HEK293T (cell line): ENCODE measurements around the gene CTSA.

Experiments
- CTCF ChIA-PET: fragments of 350-600 bp; formaldehyde crosslinking; extraction: SDS; loops from one replicate; lab custom pipeline; 2021; ENCODE audit warnings: antibody characterized with exemption, inconsistent platforms; lab: Yijun Ruan, JAX
- POLR2A ChIA-PET: fragments of 350-600 bp; formaldehyde crosslinking; extraction: SDS; loops from one replicate; lab custom pipeline; 2020; ENCODE audit warnings: antibody characterized with exemption, inconsistent platforms; lab: Yijun Ruan, JAX
- DNase-seq: peaks from one replicate; pipeline ENCODE4 v3.0.0; 2012; ENCODE audit warnings: mixed read lengths; ENCODE audit errors: extremely low spot score
- ARNT ChIP-seq: fragments of 450-650 bp; IDR thresholded peaks from 2 replicates; pipeline ENCODE4 v1.6.1; 2017; ENCODE audit warnings: mild to moderate bottlenecking
- BHLHE40 ChIP-seq: fragments of 450-650 bp; IDR thresholded peaks from 2 replicates; pipeline ENCODE4 v1.6.1; 2016; ENCODE audit warnings: mild to moderate bottlenecking, moderate library complexity, borderline replicate concordance
- CTBP1 ChIP-seq: fragments of 450-650 bp; IDR thresholded peaks from 2 replicates; pipeline ENCODE4 v1.6.1; 2016; ENCODE audit warnings: borderline replicate concordance
- ELF4 ChIP-seq: fragments of 450-650 bp; IDR thresholded peaks from 2 replicates; pipeline ENCODE4 v1.6.1; 2017; ENCODE audit warnings: antibody characterized with exemption
- FOXA1 ChIP-seq: fragments of 450-650 bp; IDR thresholded peaks from 2 replicates; pipeline ENCODE4 v1.6.1; 2016; ENCODE audit warnings: mild to moderate bottlenecking
- FOXK2 ChIP-seq: fragments of 450-650 bp; IDR thresholded peaks from 2 replicates; pipeline ENCODE4 v1.6.1; 2016; ENCODE audit warnings: mild to moderate bottlenecking
- FOXM1 ChIP-seq: fragments of 450-650 bp; IDR thresholded peaks from 2 replicates; pipeline ENCODE4 v1.6.1; 2017; ENCODE audit warnings: mild to moderate bottlenecking, borderline replicate concordance
- HDGF ChIP-seq: fragments of 450-650 bp; IDR thresholded peaks from 2 replicates; pipeline ENCODE4 v1.6.1; 2017; ENCODE audit warnings: antibody characterized with exemption, borderline replicate concordance
- L3MBTL2 ChIP-seq: fragments of 450-650 bp; conservative IDR thresholded peaks from 2 replicates; pipeline ENCODE4 v1.6.1; 2016; ENCODE audit warnings: mild to moderate bottlenecking
- LEF1 ChIP-seq: fragments of 450-650 bp; IDR thresholded peaks from 2 replicates; pipeline ENCODE4 v1.6.1; 2017; ENCODE audit warnings: mild to moderate bottlenecking, borderline replicate concordance
- NFRKB ChIP-seq: fragments of 450-650 bp; IDR thresholded peaks from 2 replicates; pipeline ENCODE4 v1.6.1; 2016; ENCODE audit warnings: mild to moderate bottlenecking, moderate library complexity
- PKNOX1 ChIP-seq: fragments of 450-650 bp; IDR thresholded peaks from 2 replicates; pipeline ENCODE4 v1.6.1; 2016
- SP1 ChIP-seq: fragments of 450-650 bp; IDR thresholded peaks from 2 replicates; pipeline ENCODE4 v1.6.1; 2017
- SUZ12 ChIP-seq: fragments of 450-650 bp; IDR thresholded peaks from 2 replicates; pipeline ENCODE4 v1.6.1; 2016; ENCODE audit warnings: mild to moderate bottlenecking
- TARDBP ChIP-seq: fragments of 450-650 bp; IDR thresholded peaks from 2 replicates; pipeline ENCODE4 v1.6.1; 2016
- ZNF384 ChIP-seq: fragments of 450-650 bp; IDR thresholded peaks from 2 replicates; pipeline ENCODE4 v1.6.1; 2016

The CTSA gene

GRCh38 chr20:45890985-45891983 lies at the start of gene CTSA, which contains the start of gene NEURL2:
Gene CTSA (plus strand): TSS chr20:45891335. CDS start chr20:45891569, 234 bp downstream.
Gene NEURL2 (minus strand): TSS chr20:45891208. CDS start chr20:45890991, 217 bp downstream.
- DNase-seq = peak; percentile 89
- TF ChIP-seq L3MBTL2 (peak; percentile 92), PKNOX1 (no peak), BHLHE40 (no peak), FOXA1 (no peak), NFRKB (0 out of 2 replicates have a peak, but pooled peaks have one; percentile 15), ELF4 (peak; percentile 63), ARNT (0 out of 2 replicates have a peak, but pooled peaks have one; percentile 33), FOXM1 (peak; percentile 79; the same call in 1 of the 2 replicates), TARDBP (no peak)
- POLR2A ChIA-PET = interaction anchor here (0.6 to 5.6 kb wide), 5 partner anchors 9 to 58 kb away, joined by 3 to 30 read pairs (median 4); partner anchors contain the start of genes SNX21 and ZSWIM1
- CTCF ChIA-PET = no interaction called here

GRCh38 chr20:45841407-45842129 lies 49.6 kb upstream of the CTSA start:
- POLR2A ChIA-PET = interaction anchor here (1.2 to 1.3 kb wide), 2 partner anchors 8 to 15 kb away, joined by 4 to 5 read pairs; partner anchors contain the start of gene SNX21
- CTCF ChIA-PET = no interaction called here
- TF ChIP-seq SUZ12 = no peak

GRCh38 chr20:45842169-45842812 lies 48.8 kb upstream of the CTSA start:
- CTCF ChIA-PET = no interaction called here
- POLR2A ChIA-PET = interaction anchor here (1.3 kb wide), 1 partner anchor 9 kb away, joined by 5 read pairs; the partner anchor contains the start of gene SNX21
- TF ChIP-seq FOXK2 (no peak), ZNF384 (no peak), HDGF (no peak), FOXA1 (no peak), SP1 (no peak), SUZ12 (no peak), ELF4 (no peak), FOXM1 (no peak), BHLHE40 (no peak), L3MBTL2 (no peak), ARNT (no peak), TARDBP (no peak), CTBP1 (no peak), PKNOX1 (no peak)
- no peak for DNase-seq

More at GRCh38 chr20:45841407-45842129, 49.6 kb upstream of the CTSA start:
- no peak for DNase-seq

- no peak for DNase-seq
- POLR2A ChIA-PET = interaction anchor here (2.7 kb wide), 1 partner anchor 9 kb away, joined by 9 read pairs; the partner anchor contains the start of gene SNX21
- TF ChIP-seq FOXM1 (no peak), SP1 (no peak), L3MBTL2 (no peak), HDGF (no peak), ARNT (no peak), CTBP1 (no peak), ELF4 (no peak), LEF1 (no peak)
- CTCF ChIA-PET = no interaction called here
Measured at GRCh38 chr20:45843506-45843905, 47.6 kb upstream of the CTSA start.

- CTCF ChIA-PET = no interaction called here
- POLR2A ChIA-PET = interaction anchor here (1.4 to 2.7 kb wide), 2 partner anchors 11 kb away, joined by 5 to 9 read pairs; partner anchors contain the start of genes ACOT8, SNX21 and ZSWIM3
- no peak for TF ChIP-seq LEF1
- no peak for TF ChIP-seq ELF4
- no peak for TF ChIP-seq HDGF
- TF ChIP-seq FOXA1 = no peak
- no peak for TF ChIP-seq FOXK2
- TF ChIP-seq L3MBTL2 = no peak
- DNase-seq = no peak
Measured at GRCh38 chr20:45845452-45845851, 45.7 kb upstream of the CTSA start.

GRCh38 chr20:45848421-45848820 lies 42.7 kb upstream of the CTSA start:
- no peak for DNase-seq
- CTCF ChIA-PET = no interaction called here
- no peak for TF ChIP-seq NFRKB
- POLR2A ChIA-PET = no interaction called here
